ENCODE results near the gene LRRC2. TPM values are rescaled to one million over a fixed set of nuclear protein-coding genes. Genes with fewer than 3 reads are reported as not detected.

LRRC2 gene
- total and polyA plus RNA-seq, 2 of the 13 experiments (the other 11 are each of a cell fraction or from before 2014, with no cell fraction given): 0.27 to 0.58 TPM

- no peaks in the 10 kb centered on the region; a peak in 1 of 5 replicates for H3K27me3 ChIP-seq (ENCODE audit: control insufficient read depth in 1 of 2, insufficient read depth in 2 of 2, low read length in 2 of 2)
- H3K79me2 ChIP-seq (ENCODE audit: insufficient read depth, low read length): no peaks in the 10 kb centered on the region
- no peak overlapping the region for H3K4me2 ChIP-seq (ENCODE audit: low read depth, low read length)
- WGBS (ENCODE audit: low lambda C conversion rate): 57% methylated on average over 2 of the region's 4 CpGs
- no peaks in the 10 kb centered on the region for H4K20me1 ChIP-seq (ENCODE audit: insufficient read depth, low read length)
- no peak overlapping the region for H3K9ac ChIP-seq (ENCODE audit: insufficient read depth, low read depth, low read length)
- intact Hi-C loops (cut with micrococcal nuclease; ENCODE audit: unreplicated experiment): no loop called here
- no peak for TF ChIP-seq ZNF792 (CRISPR knock-in tag; IDR thresholded peaks at IDR 0.05)
- no peak for TF ChIP-seq AFF4 (CRISPR knock-in tag; IDR thresholded peaks at IDR 0.05)
- no peak for TF ChIP-seq AKNA (CRISPR knock-in tag; IDR thresholded peaks at IDR 0.05; ENCODE audit: borderline replicate concordance)
- no peak for TF ChIP-seq FOXA3 (CRISPR knock-in tag; IDR thresholded peaks at IDR 0.05)
- TF ChIP-seq ZNF343 (CRISPR knock-in tag; IDR thresholded peaks at IDR 0.05): no peak
- no peak for TF ChIP-seq ZNF20 (CRISPR knock-in tag; IDR thresholded peaks at IDR 0.05)
- BruUV-seq (replicated peaks): no TSS peak
- no peak overlapping the region for H3K27ac ChIP-seq (ENCODE audit: extremely low read length, insufficient read depth, low read length)
- ChIA-PET POLR2A (no interaction called here), CTCF (ENCODE audit: low intra/inter-chr PET ratio, low total read pairs) (no interaction called here)
- no peak for DNase-seq (ENCODE audit: low spot score)
- H3K9me3 ChIP-seq (ENCODE audit: low read length): no peaks in the 10 kb centered on the region
- no peaks in the 10 kb centered on the region for H3K4me1 ChIP-seq (ENCODE audit: insufficient read depth, low read length)
- no peak for ATAC-seq
- no peak for FAIRE-seq
- no peak overlapping the region for H2AFZ ChIP-seq (ENCODE audit: low read length)
- H3K4me3 ChIP-seq (replicated peaks in 1 of 3; ENCODE audit: insufficient read depth in 1 of 3, low read depth in 2 of 3, low read length in 3 of 3): no peak overlapping the region
- in situ Hi-C loops (cut with HindIII; ENCODE audit: extremely low pct_ligation_motif_present, low pct_unique_long_range_greater_than_20kb): no loop called here
- no peaks in the 10 kb centered on the region for H3K36me3 ChIP-seq (replicated peaks in 1 of 2; ENCODE audit: control insufficient read depth in 1 of 2, insufficient read depth in 2 of 2, low read length in 2 of 2)
These were observed 49.6 kb downstream of the LRRC2 start for GRCh38 chr3:46516521-46516920.

All from HepG2 (cell line).